Measurements from ENCODE around the gene KCNJ8.

GRCh38 chr12:21797539-21797938 lies 23.0 kb upstream of the KCNJ8 start:
- TF ChIP-seq, protein P1, sequence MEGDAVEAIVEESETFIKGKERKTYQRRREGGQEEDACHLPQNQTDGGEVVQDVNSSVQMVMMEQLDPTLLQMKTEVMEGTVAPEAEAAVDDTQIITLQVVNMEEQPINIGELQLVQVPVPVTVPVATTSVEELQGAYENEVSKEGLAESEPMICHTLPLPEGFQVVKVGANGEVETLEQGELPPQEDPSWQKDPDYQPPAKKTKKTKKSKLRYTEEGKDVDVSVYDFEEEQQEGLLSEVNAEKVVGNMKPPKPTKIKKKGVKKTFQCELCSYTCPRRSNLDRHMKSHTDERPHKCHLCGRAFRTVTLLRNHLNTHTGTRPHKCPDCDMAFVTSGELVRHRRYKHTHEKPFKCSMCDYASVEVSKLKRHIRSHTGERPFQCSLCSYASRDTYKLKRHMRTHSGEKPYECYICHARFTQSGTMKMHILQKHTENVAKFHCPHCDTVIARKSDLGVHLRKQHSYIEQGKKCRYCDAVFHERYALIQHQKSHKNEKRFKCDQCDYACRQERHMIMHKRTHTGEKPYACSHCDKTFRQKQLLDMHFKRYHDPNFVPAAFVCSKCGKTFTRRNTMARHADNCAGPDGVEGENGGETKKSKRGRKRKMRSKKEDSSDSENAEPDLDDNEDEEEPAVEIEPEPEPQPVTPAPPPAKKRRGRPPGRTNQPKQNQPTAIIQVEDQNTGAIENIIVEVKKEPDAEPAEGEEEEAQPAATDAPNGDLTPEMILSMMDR (IDR thresholded peaks at IDR 0.05) = no peak
- no peak for TF ChIP-seq POLR2A (IDR thresholded peaks at IDR 0.05)

Measured in thyroid gland (tissue), 4 donors.